Fibroblast of lung (primary cell): Measurements from ENCODE around the gene SMC3. TPM values are rescaled to one million over a fixed set of nuclear protein-coding genes. Genes with fewer than 3 reads are reported as not detected.

Experiments
- DNase-seq, 2 donors: peaks; one replicate each; pipeline versions ENCODE4 v3.0.0 to v3.0.0-alpha.2; 2010; ENCODE audit warnings: low read depth in 2 of 2
- H2AFZ ChIP-seq: 2 replicates; pipeline ENCODE4 v1.5.1; 2012; ENCODE audit warnings: low read length, control low read depth, inconsistent platforms
- H3K27ac ChIP-seq: 2 replicates; pipeline ENCODE4 v1.5.1; 2011; ENCODE audit warnings: low read length, control low read depth; ENCODE audit not compliant: insufficient read depth
- H3K27me3 ChIP-seq: 2 replicates; pipeline ENCODE4 v1.5.1; 2011; ENCODE audit warnings: mild to moderate bottlenecking, low read length; ENCODE audit not compliant: control insufficient read depth, insufficient read depth
- H3K36me3 ChIP-seq: 2 replicates; pipeline ENCODE4 v1.5.1; 2011; ENCODE audit warnings: low read length; ENCODE audit not compliant: control insufficient read depth, insufficient read depth
- H3K4me1 ChIP-seq: 2 replicates; pipeline ENCODE4 v1.5.1; 2011; ENCODE audit warnings: low read length; ENCODE audit not compliant: control insufficient read depth, insufficient read depth; ENCODE audit errors: extremely low read depth
- H3K4me2 ChIP-seq: 2 replicates; pipeline ENCODE4 v1.5.1; 2011; ENCODE audit warnings: low read length, control low read depth; ENCODE audit not compliant: insufficient read depth; ENCODE audit errors: extremely low read depth
- H3K4me3 ChIP-seq, 4 experiments: fragments of 200-600 bp in 1 of 4; sonication (generic) in 1 of 4; replicated peaks in 1 of 4; 2 replicates each; pipeline ENCODE4 v1.5.1; 2011 to 2016; ENCODE audit warnings: low read length in 4 of 4, low read depth in 3 of 4, mild to moderate bottlenecking in 3 of 4, control low read depth in 2 of 4, inconsistent platforms in 1 of 4, mixed read lengths in 1 of 4; ENCODE audit not compliant: insufficient read depth in 1 of 4; ENCODE audit errors: control extremely low read depth in 1 of 4
- H3K79me2 ChIP-seq: 2 replicates; pipeline ENCODE4 v1.5.1; 2012; ENCODE audit warnings: mild to moderate bottlenecking, low read length, inconsistent platforms; ENCODE audit not compliant: control insufficient read depth, insufficient read depth
- H3K9ac ChIP-seq: 2 replicates; pipeline ENCODE4 v1.5.1; 2011; ENCODE audit warnings: mild to moderate bottlenecking, low read length, control low read depth; ENCODE audit not compliant: insufficient read depth
- H3K9me3 ChIP-seq: 2 replicates; pipeline ENCODE4 v1.5.1; 2012; ENCODE audit warnings: low read depth, low read length; ENCODE audit not compliant: control insufficient read depth, insufficient read depth
- H4K20me1 ChIP-seq: 2 replicates; pipeline ENCODE4 v1.5.1; 2011; ENCODE audit warnings: low read length; ENCODE audit not compliant: control insufficient read depth, insufficient read depth; ENCODE audit errors: extremely low read depth
- CTCF ChIP-seq, 2 donors: IDR thresholded peaks in 1 of 2; conservative IDR thresholded peaks in 1 of 2; 1 replicate in 1 of 2; 2 replicates in 1 of 2; pipeline ENCODE4 v1.5.1; 2011 to 2012; ENCODE audit warnings: low read length in 2 of 2, control low read depth in 1 of 2, inconsistent platforms in 1 of 2, low read depth in 1 of 2, mild to moderate bottlenecking in 1 of 2
- EZH2 ChIP-seq: IDR thresholded peaks from 2 replicates; pipeline ENCODE4 v1.5.1; 2012; ENCODE audit warnings: low read length, control low read depth, mild to moderate bottlenecking; ENCODE audit errors: missing control alignments
- polyA plus RNA-seq, 2 donors: library from polyadenylated mRNA; depleted of rRNA in 1 of 2; stranded (reverse) in 1 of 2; unstranded in 1 of 2; fragments of >200 nt; gene quantifications; 2 replicates each; pipeline ENCODE4 v1.2.1, GENCODE V29; 2011 to 2012; ENCODE audit warnings: missing spikeins in 1 of 2
- total RNA-seq: library from RNA; depleted of rRNA; stranded (reverse); fragments of >200 nt; gene quantifications from 2 replicates; pipeline ENCODE4 v1.2.1, GENCODE V29; 2014

The SMC3 gene
- total and polyA plus RNA-seq, 2 donors (not counting 1 experiment from before 2014, with no cell fraction given): 25.9 to 31.9 TPM

GRCh38 chr10:110644598-110645462, 77.3 kb downstream of the SMC3 start:
- no peak overlapping the region for H3K9ac ChIP-seq
- no peak overlapping the region for H3K4me2 ChIP-seq
- peak overlapping the region in 1 of 4 experiments; percentile 59 for H3K4me3 ChIP-seq

GRCh38 chr10:110646417-110647135, 79.1 kb downstream of the SMC3 start:
- Histone ChIP-seq H4K20me1 (no peaks in the 10 kb centered on the region), H3K79me2 (no peaks in the 10 kb centered on the region), H3K4me2 (no peak overlapping the region), H2AFZ (no peak overlapping the region), H3K27ac (no peak overlapping the region), H3K9me3 (no peaks in the 10 kb centered on the region), H3K4me3 (no peak overlapping the region), H3K4me1 (no peaks in the 10 kb centered on the region), H3K9ac (no peak overlapping the region), H3K36me3 (no peaks in the 10 kb centered on the region), H3K27me3 (peaks cover 33% of the 10 kb centered on the region)
- DNase-seq: no peak
- TF ChIP-seq CTCF (conservative IDR thresholded peaks at IDR 0.05 in 1 of 2, IDR thresholded peaks at IDR 0.05 in 1 of 2; ENCODE audit: low read depth in 1 of 2, low read length in 2 of 2) (no peak), EZH2 (no peak)

More at GRCh38 chr10:110644598-110645462, 77.3 kb downstream of the SMC3 start:
- Histone ChIP-seq H3K27me3 (peaks cover 43% of the 10 kb centered on the region), H3K79me2 (no peaks in the 10 kb centered on the region), H4K20me1 (no peaks in the 10 kb centered on the region), H3K4me1 (no peaks in the 10 kb centered on the region), H3K9me3 (no peaks in the 10 kb centered on the region), H2AFZ (no peak overlapping the region), H3K36me3 (no peaks in the 10 kb centered on the region), H3K27ac (no peak overlapping the region)
- TF ChIP-seq EZH2 (peak; percentile 64), CTCF (conservative IDR thresholded peaks at IDR 0.05 in 1 of 2, IDR thresholded peaks at IDR 0.05 in 1 of 2; ENCODE audit: low read depth in 1 of 2, low read length in 2 of 2) (no peak)
- DNase-seq: no peak

- H3K4me3 ChIP-seq: no peak overlapping the region
- DNase-seq: no peak
- peaks cover 29% of the 10 kb centered on the region for H3K27me3 ChIP-seq
- no peaks in the 10 kb centered on the region for H3K79me2 ChIP-seq
- no peaks in the 10 kb centered on the region for H3K9me3 ChIP-seq
- no peak overlapping the region for H3K4me2 ChIP-seq
- no peaks in the 10 kb centered on the region for H4K20me1 ChIP-seq
- H2AFZ ChIP-seq: no peak overlapping the region
- H3K27ac ChIP-seq: no peak overlapping the region
- H3K36me3 ChIP-seq: no peaks in the 10 kb centered on the region
- H3K4me1 ChIP-seq: no peaks in the 10 kb centered on the region
- no peak overlapping the region for H3K9ac ChIP-seq
- TF ChIP-seq EZH2: no peak
- TF ChIP-seq CTCF (conservative IDR thresholded peaks at IDR 0.05 in 1 of 2, IDR thresholded peaks at IDR 0.05 in 1 of 2; ENCODE audit: low read depth in 1 of 2, low read length in 2 of 2): no peak
These were observed 79.6 kb downstream of the SMC3 start for GRCh38 chr10:110647136-110647430.
